22Rv1 (cell line): ENCODE measurements around the gene RCAN2.

Experiments used
- CTCF ChIP-seq: fragments of 450-650 bp; IDR thresholded peaks from 2 replicates; pipeline ENCODE4 v1.5.1; 2017; ENCODE audit warnings: mild to moderate bottlenecking
- ZFX ChIP-seq: fragments of 450-650 bp; IDR thresholded peaks from 2 replicates; pipeline ENCODE4 v1.6.1; 2017; ENCODE audit warnings: antibody characterized with exemption, borderline replicate concordance

GRCh38 chr6:46271728-46272127 is 219.5 kb downstream of the RCAN2 start:
- TF ChIP-seq CTCF (no peak), ZFX (no peak)
